ENCODE measurements around the gene HMGB2.

HMGB2 gene

DNA sequence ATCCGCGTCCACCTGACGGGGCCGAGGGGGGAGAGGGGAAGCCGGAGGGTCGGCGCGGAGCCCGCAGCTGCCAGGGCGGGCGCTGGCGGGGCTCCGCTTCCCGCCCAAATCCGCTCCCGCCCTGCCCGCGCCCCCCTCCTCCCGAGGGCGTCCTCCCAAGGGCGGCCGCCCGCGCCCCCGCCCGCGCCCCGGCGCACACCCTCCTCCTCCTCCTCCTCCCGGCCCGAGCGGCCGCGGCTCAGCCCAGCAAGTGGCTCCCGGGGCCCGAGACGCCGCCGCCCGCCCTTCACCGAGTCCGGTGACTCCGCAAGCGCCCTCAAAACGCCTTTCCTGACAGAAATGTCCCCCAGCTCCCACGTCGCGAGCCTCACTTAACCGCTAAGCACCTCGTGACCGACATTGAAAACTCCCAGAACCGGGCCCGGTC, 487 bp downstream of the HMGB2 start:
- DNase-seq = peak; percentile 53

DNA sequence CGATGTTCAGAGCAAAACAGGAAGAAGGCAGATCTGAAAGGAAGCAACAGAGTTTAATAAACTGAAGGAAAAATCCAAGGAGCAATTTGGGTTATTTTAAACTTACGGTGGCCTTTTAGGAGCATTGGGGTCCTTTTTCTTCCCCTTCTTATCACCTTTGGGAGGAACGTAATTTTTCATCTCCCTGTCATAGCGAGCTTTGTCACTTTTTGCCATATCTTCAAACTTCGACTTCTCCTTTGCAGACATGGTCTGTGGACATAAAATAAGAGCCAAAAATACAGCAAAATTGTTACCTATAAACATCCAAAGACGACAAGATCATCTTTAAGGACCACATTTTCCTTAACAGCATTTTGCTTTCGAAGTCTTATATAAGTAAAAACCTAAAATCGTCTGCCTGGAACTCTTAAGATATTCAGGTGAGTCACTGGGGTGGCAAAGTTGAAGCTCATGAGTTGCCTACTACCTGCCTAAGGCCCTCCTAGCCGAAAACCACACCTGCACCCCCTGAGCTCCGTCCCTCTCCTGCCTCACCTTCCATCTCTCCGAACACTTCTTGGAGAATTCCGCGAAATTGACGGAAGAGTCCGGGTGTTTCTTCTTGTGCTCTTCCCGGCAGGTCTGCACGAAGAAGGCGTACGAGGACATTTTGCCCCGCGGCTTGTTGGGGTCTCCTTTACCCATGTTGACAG, 1.0 kb downstream of the HMGB2 start:
- DNase-seq = peak; percentile 27

DNA sequence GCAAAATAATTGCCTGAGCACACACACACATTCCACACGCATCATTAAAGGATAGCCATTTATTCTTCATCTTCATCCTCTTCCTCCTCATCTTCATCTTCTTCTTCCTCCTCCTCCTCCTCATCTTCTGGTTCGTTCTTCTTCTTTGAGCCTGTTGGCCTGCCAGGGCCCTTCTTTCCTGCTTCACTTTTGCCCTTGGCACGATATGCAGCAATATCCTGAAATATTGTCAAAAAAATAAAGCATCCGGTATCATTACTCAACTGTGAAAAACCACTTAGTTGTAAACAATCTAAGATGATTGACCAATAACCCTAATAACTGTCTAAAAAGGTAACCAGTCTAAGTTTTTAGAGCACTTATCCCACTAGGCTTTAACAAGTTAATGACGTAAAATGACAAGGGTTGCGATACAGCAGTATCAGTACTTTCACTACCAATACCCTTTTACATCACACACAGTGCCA, 2.1 kb downstream of the HMGB2 start:
- no peak for DNase-seq

DNA sequence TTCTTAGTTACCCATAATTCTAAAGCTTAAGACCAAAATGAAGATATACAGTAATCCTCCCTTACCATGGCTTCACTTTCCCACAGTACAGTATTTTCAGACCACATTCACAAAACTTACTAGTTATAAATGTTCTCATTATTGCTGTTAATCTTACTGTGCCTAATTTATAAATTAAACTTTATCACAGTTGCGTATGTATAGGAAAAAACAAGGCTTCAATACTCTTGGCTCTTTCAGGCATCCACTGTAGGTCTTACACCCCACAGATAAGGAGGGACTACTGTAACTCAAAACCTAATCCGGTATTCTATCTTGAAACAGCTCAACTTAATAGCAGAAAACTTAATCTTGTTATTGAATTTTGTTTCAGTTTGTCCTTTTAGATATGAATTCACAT, 3.6 kb downstream of the HMGB2 start:
- no peak for DNase-seq

DNA sequence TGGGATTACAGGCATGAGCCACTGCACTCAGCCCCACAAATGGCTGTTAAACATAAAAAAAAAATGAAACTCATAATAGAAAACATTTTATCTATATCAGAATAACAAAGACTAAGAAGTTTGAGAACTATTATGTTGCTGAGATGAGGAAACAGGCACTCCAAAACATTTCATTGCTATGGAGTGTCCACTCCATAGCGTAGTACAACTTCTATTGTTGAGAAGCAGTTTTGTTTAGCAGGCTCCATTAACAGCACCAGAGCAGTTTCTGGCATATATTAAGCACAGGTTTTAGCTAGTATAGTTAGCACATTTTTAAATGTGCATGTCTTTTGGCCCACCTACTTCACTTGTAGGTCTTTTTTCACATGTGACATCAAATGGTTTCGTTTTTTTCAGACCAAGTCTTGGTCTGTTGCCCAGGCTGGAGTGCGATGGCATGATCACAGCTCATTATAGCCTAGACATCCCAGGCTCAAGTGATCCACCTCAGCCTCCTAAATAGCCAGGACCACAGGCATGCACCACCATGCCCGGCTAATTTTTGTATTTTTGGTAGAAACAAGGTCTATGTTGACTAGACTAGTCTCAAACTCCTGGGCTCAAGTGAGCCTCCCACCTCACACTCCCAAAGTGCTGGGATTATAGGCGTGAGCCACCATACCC, 5.8 kb downstream of the HMGB2 start:
- no peak for DNase-seq

DNA sequence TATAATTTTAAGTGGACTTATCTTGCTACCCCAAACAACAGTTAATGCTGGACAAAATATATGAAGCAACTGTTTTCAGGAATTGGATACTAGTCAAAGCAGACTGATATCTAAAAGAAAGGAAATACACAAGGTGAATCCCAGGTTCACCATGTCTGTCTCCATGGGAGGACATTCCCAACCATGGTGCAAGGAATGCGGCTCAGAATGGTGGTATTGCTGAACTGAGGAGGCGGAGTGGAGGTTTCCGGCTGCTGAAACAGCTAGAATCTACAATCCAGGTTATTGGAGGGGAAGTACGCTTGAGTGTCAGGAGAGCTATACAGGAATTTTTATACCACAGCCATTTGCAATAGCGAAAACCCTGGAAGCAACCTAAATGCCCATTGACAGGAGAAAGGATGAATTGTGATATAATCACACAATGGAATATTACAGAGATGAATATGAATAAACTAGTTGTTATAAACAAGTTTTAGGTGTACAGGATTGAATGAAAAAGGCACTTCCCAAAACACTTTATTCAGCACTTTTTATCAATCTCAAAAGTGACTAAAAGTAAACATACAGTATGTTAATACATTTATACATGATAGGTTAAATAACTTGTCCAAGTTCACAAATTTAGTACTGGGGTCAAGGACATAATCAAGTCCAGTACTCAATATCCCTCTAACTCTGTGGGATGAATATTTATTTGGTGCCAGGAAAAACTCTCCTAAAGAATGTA, 9.0 kb downstream of the HMGB2 start:
- no peak for DNase-seq

DNA sequence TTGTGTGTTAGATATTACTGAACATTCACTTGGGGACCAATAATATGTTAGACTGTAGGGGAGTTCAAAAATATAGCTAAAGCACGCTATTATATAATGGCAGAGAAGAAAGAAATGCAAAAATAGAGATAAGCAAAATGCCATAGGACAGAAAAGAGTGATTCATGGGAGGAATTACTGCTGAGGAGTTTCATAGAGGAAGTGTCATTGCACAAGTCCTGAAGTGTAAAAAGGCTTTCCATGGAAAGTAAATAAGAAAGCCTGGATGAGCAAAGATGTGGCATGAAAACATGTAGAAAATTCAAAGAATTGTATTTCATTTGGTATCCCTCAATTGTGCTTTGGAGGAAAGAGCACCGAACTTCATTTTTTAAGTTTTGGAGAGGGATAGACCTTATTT, 14.5 kb downstream of the HMGB2 start:
- DNase-seq = no peak

DNA sequence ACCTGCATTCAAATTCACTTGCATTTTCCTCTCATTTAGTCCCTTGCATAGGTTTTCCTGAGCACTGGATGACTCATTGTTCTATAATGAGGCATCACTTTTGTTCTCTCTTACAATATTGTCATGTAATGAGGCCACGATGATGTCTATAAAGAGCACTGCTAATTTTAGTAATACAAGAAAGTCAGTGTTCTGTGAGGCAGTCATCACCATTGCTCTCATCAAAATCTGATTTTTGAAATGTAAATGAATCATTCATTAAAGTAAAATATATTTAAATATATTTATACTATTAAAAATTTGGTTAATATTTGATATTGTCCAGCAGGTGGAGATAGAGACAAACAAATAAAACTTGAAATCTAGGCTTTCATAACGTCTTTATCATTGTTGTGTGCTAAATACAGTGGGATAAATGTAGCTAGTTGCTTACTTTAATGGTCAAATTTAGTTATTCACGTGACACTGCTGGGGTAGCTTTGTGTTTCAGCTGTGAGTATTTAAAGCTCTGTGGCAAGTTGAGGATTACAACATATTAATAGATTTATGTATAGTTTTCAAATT, 15.4 kb downstream of the HMGB2 start:
- no peak for DNase-seq

DNA sequence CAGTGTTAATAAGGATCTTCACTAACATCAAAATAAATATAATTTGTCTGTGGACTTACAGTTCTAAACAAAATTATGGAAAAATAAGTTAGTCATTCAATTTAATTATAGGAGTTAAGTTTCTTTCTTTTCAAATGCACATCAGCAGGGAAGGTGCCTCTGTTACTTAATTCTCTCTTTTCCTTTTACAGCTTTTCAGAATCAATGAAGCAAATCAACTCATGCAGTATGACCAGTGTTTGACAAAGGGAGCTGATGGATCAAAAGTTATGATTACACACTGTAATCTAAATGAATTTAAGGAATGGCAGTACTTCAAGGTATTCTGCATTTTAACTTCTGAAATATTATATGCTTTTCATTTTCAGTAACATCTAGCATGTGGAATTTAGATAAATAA, 15.9 kb downstream of the HMGB2 start:
- DNase-seq = no peak

DNA sequence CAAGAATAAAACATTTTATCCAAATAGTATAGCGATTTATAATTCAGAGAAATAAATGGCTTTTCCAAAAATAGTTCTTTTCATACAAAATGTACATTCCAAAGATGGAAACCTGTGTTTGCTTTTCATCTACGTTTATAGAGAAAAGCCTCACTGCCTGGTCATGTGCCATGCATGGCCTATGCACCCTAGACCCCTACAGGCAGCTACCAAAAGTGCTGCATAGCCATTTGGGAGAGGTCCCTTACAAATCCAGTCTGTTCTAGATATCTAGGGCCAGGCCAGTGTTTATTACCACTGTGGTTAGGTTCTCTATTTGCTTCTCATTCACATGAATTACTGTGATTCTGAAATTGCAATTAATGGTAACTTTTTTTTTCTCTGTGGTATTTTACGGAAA, 17.2 kb downstream of the HMGB2 start:
- no peak for DNase-seq

DNA sequence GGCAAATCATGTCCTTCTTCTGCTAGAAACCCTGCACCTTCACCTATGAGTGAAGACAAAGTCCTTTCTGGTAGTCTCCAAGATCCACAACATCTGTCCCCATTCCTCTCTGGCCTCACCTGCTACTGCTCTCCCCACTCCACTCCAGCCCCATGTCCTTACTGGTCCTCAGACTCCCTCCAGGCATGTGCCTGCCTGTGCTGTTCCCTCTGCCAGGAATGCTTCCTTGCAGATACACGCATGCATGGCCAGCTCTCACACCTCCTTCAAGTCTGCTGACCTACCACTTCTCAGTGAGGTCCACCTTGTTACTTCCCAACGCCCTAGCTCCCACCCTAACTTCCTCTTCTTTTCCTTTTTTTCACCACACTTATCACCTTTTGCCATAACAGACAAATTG, 18.1 kb downstream of the HMGB2 start:
- no peak for DNase-seq

DNA sequence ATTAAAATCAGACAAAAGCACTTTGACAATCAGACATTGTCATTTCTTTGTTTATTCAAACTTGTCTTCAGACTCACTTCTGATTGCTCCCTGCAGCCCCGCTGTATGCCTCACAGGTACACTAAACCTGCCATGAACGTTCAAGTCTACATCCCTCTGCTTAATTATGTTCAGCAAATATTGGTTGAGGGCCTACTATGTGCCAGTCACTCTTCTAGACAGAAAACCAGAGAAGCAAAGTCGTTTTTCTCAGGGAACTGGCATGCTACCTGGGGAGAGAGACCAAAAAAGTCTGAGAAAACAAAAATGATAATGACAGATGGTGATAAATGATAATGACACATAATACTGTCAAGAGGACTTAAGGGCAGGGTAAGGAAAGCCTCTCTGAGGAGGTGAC, 19.4 kb downstream of the HMGB2 start:
- no peak for DNase-seq

DNA sequence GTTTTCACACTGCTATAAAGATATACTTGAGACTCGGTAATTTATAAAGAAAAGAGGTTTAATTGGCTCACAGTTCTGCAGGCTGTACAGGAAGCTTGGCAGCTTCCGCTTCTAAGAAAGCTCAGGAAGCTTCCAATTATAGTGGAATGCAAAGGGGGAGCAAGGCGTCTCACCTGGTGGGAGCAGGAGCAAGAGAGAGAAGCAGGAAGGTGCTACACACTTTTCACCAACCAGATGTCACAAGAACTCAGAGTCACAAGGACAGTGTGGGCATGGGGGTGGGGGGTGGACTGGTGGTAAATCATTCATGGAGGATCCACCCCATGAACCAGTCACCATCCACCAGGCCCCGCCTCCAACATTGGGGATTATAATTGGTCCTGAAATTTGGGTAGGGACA, 22.8 kb downstream of the HMGB2 start:
- DNase-seq = no peak

DNA sequence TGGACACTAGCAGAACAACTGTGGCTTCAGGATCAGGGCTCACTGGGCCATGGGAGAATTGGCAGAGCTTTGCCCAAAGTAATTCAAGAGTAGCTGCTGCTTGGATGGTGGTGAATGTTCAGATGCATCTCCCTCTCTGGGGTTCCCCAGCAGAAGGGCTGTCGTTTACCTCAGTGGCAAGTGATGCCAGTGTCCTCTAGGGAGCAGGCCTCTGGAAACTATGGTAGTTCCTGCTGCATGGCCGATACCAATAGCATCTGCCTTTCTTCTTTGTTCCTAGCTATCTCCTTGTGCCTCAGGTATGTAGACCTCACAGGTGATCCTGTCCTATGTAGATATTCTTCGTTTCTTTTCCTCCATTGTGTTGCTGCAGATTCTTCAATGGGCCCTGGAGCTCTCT, 26.4 kb downstream of the HMGB2 start:
- DNase-seq = no peak

DNA sequence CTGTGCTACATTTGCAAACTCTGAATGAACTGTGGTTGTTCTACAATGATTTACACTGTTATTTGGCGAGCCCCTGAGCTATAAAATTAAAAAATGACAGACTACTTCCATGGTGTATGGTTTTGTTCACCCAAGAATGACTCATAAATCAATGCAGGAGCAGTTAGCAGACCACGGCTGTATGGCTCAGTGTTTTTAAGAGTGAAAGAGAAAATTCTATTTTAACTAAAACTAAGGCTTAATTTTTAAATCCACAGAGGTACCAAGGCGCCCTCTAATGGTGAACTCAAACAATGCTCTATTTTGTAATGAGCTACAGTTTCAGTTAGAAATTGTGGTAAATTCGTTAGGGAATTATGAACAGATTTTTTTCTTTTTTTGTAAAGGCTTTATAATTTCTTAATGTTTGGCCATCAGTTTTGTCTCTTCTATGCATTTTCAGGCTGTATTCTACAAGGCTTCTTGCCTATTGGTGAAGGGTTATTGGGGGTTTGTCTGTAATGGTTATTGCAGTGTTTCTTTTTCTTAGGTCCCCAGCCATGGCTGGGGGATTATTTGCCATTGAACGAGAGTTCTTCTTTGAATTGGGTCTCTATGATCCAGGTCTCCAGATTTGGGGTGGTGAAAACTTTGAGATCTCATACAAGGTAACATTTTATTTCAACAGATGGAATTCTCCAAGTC, 32.5 kb downstream of the HMGB2 start:
- no peak for DNase-seq

DNA sequence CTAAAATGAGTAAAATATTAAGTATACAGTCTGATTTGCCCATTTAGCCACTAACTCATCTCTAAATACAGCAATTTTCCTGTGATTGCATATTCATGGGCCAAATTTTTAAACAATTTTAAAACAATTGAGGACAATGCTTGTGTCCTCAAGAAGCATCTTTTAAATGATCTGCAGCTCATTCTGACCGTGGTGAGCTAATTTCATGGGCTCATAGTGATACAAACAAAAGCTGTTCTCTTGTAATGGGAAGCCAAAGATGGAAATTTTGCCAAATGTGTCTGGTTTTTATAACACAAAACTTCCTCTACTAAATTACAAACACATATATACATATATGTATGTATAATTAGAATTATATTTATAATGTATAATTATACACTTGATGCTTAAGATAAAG, 39.7 kb downstream of the HMGB2 start:
- no peak for DNase-seq

DNA sequence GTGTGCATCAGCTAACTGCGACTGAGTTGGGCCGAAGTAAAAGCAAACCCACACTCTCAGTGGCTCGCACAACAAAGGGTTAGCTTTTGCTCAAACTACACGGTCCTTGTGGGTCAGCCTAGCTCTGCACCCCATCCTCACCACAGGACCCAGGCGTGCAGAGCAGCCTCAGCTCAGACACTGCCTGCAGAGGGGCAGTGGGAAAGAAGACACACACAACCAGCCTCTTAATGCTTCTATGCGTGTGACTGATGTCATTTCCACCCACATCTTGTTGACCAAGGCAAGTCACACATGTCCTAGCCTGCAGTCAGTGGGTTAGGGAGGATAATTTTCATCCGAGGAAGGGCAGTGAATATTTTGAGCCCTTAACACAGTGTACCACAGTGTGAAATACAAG, 40.5 kb downstream of the HMGB2 start:
- DNase-seq = no peak

DNA sequence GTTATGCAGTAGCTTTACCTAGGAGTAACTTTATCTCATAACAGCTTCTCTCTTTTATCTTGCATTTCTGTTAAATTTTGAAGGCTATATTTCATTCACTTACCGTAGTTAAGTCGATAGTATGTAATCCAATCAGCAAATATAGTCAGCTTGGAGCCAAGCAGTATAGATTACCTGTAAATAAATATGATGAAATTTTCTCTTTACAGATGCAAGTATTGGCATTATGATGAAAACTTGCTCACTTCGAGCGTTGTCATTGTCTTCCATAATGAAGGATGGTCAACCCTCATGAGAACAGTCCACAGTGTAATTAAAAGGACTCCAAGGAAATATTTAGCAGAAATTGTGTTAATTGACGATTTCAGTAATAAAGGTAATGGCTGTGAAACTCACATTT, 42.3 kb downstream of the HMGB2 start:
- no peak for DNase-seq

DNA sequence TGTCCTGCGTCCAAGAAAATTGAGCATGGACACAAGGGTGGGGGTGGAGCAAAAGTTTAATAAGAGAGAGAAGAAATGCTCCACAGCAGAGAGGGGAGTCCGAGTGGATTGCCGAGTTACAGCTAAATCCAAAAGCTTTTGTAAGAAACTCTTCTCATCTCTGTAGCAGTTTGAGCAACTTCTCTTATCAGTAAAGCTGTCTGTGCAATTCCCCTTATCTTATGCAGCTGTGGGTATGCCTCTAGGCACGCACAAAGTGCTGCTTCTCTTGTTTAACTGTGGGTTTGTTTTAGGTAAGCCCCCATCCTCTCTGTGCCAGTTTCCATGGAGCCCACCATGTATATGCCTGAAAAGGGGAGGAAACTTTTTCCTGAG, 44.8 kb downstream of the HMGB2 start:
- DNase-seq = no peak

DNA sequence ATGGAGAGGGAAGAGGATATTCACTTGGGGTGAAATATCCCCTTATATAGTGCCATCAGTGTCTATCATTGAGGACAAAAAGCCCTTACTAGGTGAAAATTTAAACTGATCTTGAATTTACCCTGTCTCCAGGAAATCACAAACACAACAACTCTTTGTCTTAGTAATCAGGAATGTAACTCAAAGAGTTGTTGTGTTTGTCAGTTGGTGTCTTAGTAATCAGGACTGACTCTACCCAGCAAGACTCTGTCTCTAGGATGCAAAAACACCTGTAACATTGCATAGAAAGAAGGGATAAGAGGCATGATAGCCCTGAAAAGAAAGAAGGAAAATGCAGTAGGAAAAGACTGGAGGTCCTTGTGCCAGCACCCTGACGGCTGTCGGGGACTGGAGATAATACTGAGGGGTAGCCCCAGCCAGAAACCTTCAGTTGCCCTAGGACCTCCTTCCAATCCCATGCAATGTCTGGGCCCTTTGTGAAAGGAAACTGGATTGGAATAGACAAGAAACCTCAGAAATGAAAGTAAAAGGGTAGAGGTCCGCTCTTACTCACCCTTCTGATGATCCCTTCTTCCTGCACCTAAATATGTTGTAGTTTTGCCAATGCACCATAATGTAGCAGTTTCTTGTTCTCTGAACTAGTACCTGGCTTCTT, 45.3 kb downstream of the HMGB2 start:
- DNase-seq = no peak

DNA sequence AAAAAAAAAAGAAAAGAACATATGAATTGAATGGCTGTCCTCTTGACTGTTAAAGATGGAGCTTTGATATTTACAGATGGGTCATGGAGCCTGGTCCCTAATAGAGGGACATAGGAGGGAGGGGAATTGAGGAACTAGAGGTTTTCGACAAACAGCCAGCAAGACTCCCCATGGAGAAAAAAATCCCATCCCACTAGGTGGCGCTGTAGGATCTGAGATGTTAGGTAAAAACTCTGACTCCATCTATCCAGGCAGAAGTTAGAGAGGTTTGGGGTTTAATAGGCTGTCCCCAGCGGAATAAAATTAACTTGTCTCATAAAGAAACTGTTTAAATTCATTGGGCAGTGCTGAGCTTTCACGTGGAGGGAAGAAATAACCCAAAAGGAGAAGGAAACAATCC, 45.9 kb downstream of the HMGB2 start:
- peak; percentile 70 for DNase-seq

DNA sequence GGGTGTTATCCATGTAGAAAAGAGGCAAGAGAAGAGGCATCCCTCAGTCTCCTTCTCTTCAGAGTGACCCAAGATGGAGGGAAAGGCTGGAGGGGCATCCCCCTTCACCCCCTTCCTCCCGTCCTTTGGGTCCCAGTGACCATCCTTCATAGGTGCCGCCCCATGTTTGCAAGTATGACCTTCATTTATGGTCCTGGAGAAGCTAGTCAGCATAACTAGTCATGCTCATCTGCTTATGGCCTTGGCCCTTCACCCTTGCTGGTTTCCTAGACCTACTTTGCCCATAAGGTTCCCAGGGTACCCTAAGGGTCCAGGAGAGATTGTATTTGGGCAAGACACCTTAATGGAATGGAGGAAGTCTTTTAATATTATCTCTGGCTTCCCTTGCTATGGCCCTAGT, 46.7 kb downstream of the HMGB2 start:
- DNase-seq = no peak

DNA sequence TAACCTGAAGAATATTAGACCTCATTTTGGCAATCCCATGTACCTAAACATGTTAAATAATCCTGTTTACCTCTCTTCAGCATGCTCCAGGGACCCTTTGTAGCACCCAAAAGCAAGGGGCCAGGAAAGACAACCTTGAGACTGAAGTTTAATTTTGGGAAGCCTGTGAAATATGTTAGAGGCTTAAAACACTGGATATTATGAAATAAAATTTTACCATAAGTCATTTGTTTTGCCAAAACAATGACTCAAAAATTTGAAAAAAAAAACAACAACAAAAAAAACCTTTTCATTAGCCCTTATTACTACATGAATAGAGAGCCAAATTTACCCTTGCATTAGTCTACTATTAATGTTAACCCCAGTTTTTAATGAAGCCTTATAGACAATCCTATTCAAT, 49.7 kb downstream of the HMGB2 start:
- no peak for DNase-seq
